Measurements from ENCODE around the gene GPR42.
"Not testable (repeated sequence)": the region's sequence is repeated elsewhere in the genome, so short reads cannot be mapped to it uniquely, and the experiment has no call there.

Gene GPR42

GRCh38 chr19:35362261-35363000, 8.4 kb upstream of the GPR42 start:
- DNase-seq (ENCODE audit: low read depth in 2 of 2), result no peak

- no peak for DNase-seq (ENCODE audit: low read depth in 2 of 2)
Observed at GRCh38 chr19:35363001-35363590, 7.8 kb upstream of the GPR42 start.

- DNase-seq (ENCODE audit: low read depth in 2 of 2), result no peak
Observed at GRCh38 chr19:35363711-35364425, 7.0 kb upstream of the GPR42 start.

GRCh38 chr19:35365303-35365702, 5.6 kb upstream of the GPR42 start:
- DNase-seq (ENCODE audit: low read depth in 2 of 2), result no peak

- DNase-seq (ENCODE audit: low read depth in 2 of 2), result no peak
Observed at GRCh38 chr19:35368378-35368777, 2.5 kb upstream of the GPR42 start.

- DNase-seq (ENCODE audit: low read depth in 2 of 2), result no peak
Observed at GRCh38 chr19:35369522-35369921, 1.3 kb upstream of the GPR42 start.

- no peak for DNase-seq (ENCODE audit: low read depth in 2 of 2)
Observed at GRCh38 chr19:35373492-35373891, 2.6 kb downstream of the GPR42 start.

- DNase-seq (ENCODE audit: low read depth in 2 of 2), result not testable (repeated sequence)
Observed at GRCh38 chr19:35374031-35374430, 3.2 kb downstream of the GPR42 start.

GRCh38 chr19:35375505-35376307, 4.8 kb downstream of the GPR42 start:
- no peak for DNase-seq (ENCODE audit: low read depth in 2 of 2)

GRCh38 chr19:35377656-35378055, 6.8 kb downstream of the GPR42 start:
- no peak for DNase-seq (ENCODE audit: low read depth in 2 of 2)

GRCh38 chr19:35378356-35378755, 7.5 kb downstream of the GPR42 start:
- DNase-seq (ENCODE audit: low read depth in 2 of 2), result no peak

- not testable (repeated sequence) for DNase-seq (ENCODE audit: low read depth in 2 of 2)
Observed at GRCh38 chr19:35379545-35379944, 8.7 kb downstream of the GPR42 start.

- no peak for DNase-seq (ENCODE audit: low read depth in 2 of 2)
Observed at GRCh38 chr19:35379992-35380391, 9.1 kb downstream of the GPR42 start.

GRCh38 chr19:35380450-35381124, 9.7 kb downstream of the GPR42 start:
- DNase-seq (ENCODE audit: low read depth in 2 of 2), result no peak

GRCh38 chr19:35381318-35381717, 10.4 kb downstream of the GPR42 start:
- no peak for DNase-seq (ENCODE audit: low read depth in 2 of 2)

- DNase-seq (ENCODE audit: low read depth in 2 of 2), result no peak
Observed at GRCh38 chr19:35381926-35382325, 11.1 kb downstream of the GPR42 start.

GRCh38 chr19:35383536-35383935, 12.7 kb downstream of the GPR42 start:
- no peak for DNase-seq (ENCODE audit: low read depth in 2 of 2)

- no peak for DNase-seq (ENCODE audit: low read depth in 2 of 2)
Observed at GRCh38 chr19:35388277-35389054, 17.6 kb downstream of the GPR42 start.

GRCh38 chr19:35389192-35389861, 18.5 kb downstream of the GPR42 start:
- DNase-seq (ENCODE audit: low read depth in 2 of 2), result no peak

All from stimulated activated CD4-positive, alpha-beta T cell treated with anti-CD3 and anti-CD28 coated beads, Interleukin-4, amount 100 ng/mL, for 48 hours (primary cell).